ENCODE data around the gene MELTF.

MELTF gene

GRCh38 chr3:196985954-196986885 is 43.4 kb downstream of the MELTF start:
- no peaks in the 10 kb centered on the region for H3K9me3 ChIP-seq (ENCODE audit: low read depth, low read length)
- no peak for DNase-seq (ENCODE audit: low read depth, low spot score)
- TF ChIP-seq FOXP2 (optimal IDR thresholded peaks at IDR 0.05; ENCODE audit: control extremely low read depth, extremely low read length, insufficient read depth) (no peak), POLR2AphosphoS5 (IDR thresholded peaks at IDR 0.05; ENCODE audit: borderline replicate concordance, low read depth, low read length) (no peak)
- H3K27ac ChIP-seq: no peak overlapping the region
- H3K36me3 ChIP-seq (ENCODE audit: insufficient read depth, low read length): no peaks in the 10 kb centered on the region
- H3K4me3 ChIP-seq: no peak overlapping the region
- H3K9ac ChIP-seq (ENCODE audit: insufficient read length): no peak overlapping the region

DNA sequence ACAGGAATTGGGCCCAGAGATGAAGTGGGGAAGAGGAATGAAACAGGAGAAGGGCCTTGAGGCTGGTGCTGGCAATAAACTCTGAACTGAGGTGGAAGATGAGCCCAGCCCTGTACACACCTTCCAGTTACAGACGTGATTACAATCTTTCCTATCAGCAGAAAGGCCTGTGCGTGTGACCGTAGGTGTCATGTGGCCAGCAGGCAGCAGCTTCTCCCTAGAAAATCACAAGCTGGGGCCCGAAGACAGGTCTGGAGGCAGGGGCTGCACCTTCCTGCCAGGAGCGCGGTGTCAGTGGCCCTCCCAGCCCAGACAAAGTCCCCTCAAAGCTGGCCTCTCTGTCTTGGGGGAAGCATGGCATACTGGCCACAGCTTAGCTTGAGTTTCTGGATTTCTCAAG is 44.3 kb downstream of the MELTF start:
- H3K27ac ChIP-seq: no peak overlapping the region
- H3K9me3 ChIP-seq (ENCODE audit: low read depth, low read length): no peaks in the 10 kb centered on the region
- no peak overlapping the region for H3K4me3 ChIP-seq
- DNase-seq (ENCODE audit: low read depth, low spot score): no peak
- TF ChIP-seq FOXP2 (optimal IDR thresholded peaks at IDR 0.05; ENCODE audit: control extremely low read depth, extremely low read length, insufficient read depth) (no peak), POLR2AphosphoS5 (IDR thresholded peaks at IDR 0.05; ENCODE audit: borderline replicate concordance, low read depth, low read length) (no peak), EZH2 (IDR thresholded peaks at IDR 0.05) (no peak)
- H3K9ac ChIP-seq (ENCODE audit: insufficient read length): no peak overlapping the region
- no peaks in the 10 kb centered on the region for H3K36me3 ChIP-seq (ENCODE audit: insufficient read depth, low read length)

- Histone ChIP-seq H3K9me3 (ENCODE audit: low read depth, low read length) (no peaks in the 10 kb centered on the region), H3K36me3 (ENCODE audit: insufficient read depth, low read length) (no peaks in the 10 kb centered on the region), H3K27ac (no peak overlapping the region), H3K4me3 (no peak overlapping the region), H3K9ac (ENCODE audit: insufficient read length) (no peak overlapping the region)
- TF ChIP-seq FOXP2 (optimal IDR thresholded peaks at IDR 0.05; ENCODE audit: control extremely low read depth, extremely low read length, insufficient read depth) (no peak), POLR2AphosphoS5 (IDR thresholded peaks at IDR 0.05; ENCODE audit: borderline replicate concordance, low read depth, low read length) (no peak), EZH2 (IDR thresholded peaks at IDR 0.05) (no peak)
- DNase-seq (ENCODE audit: low read depth, low spot score): no peak
Observed at GRCh38 chr3:196983186-196983585, 46.4 kb downstream of the MELTF start.

- TF ChIP-seq EZH2 (IDR thresholded peaks at IDR 0.05): no peak
- no peak for TF ChIP-seq POLR2AphosphoS5 (IDR thresholded peaks at IDR 0.05; ENCODE audit: borderline replicate concordance, low read depth, low read length)
- TF ChIP-seq FOXP2 (optimal IDR thresholded peaks at IDR 0.05; ENCODE audit: control extremely low read depth, extremely low read length, insufficient read depth): no peak
- H3K27ac ChIP-seq: no peak overlapping the region
Observed at GRCh38 chr3:196981657-196982056, 48.0 kb downstream of the MELTF start.

DNA sequence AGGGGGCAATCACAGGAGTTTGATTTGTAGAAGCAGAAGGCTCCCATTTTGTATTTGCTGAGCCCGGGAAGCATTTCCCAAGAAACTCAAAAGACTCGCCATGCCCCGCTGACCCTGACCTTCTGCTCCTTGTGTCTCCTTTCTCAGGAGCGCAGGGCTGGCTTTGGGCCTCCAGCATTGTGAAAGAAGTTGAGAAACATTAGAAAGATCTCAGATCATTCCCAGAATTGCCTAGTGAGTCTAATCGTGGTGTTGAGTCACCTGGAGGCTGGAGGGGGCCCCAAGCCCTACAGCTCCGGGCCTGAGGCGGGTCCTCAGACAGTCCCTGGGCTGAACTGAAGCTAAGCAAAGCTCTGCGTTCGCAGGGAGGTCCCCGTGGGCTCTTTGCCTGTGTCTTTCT is 50.1 kb downstream of the MELTF start:
- DNase-seq (ENCODE audit: low read depth, low spot score): no peak
- Histone ChIP-seq H3K4me3 (no peak overlapping the region), H3K9ac (ENCODE audit: insufficient read length) (no peak overlapping the region), H3K36me3 (ENCODE audit: insufficient read depth, low read length) (no peaks in the 10 kb centered on the region), H3K9me3 (ENCODE audit: low read depth, low read length) (no peaks in the 10 kb centered on the region), H3K27ac (no peak overlapping the region)
- TF ChIP-seq POLR2AphosphoS5 (IDR thresholded peaks at IDR 0.05; ENCODE audit: borderline replicate concordance, low read depth, low read length): no peak
- TF ChIP-seq FOXP2 (optimal IDR thresholded peaks at IDR 0.05; ENCODE audit: control extremely low read depth, extremely low read length, insufficient read depth): no peak
- no peak for TF ChIP-seq EZH2 (IDR thresholded peaks at IDR 0.05)

More at GRCh38 chr3:196981657-196982056, 48.0 kb downstream of the MELTF start:
- Histone ChIP-seq H3K36me3 (ENCODE audit: insufficient read depth, low read length) (no peaks in the 10 kb centered on the region), H3K9ac (ENCODE audit: insufficient read length) (no peak overlapping the region), H3K9me3 (ENCODE audit: low read depth, low read length) (no peaks in the 10 kb centered on the region), H3K4me3 (no peak overlapping the region)
- DNase-seq (ENCODE audit: low read depth, low spot score): no peak

GRCh38 chr3:196976941-196977340 is 52.7 kb downstream of the MELTF start:
- no peaks in the 10 kb centered on the region for H3K9me3 ChIP-seq (ENCODE audit: low read depth, low read length)
- H3K9ac ChIP-seq (ENCODE audit: insufficient read length): no peak overlapping the region
- no peak overlapping the region for H3K27ac ChIP-seq
- no peak overlapping the region for H3K4me3 ChIP-seq
- TF ChIP-seq EZH2 (IDR thresholded peaks at IDR 0.05): no peak
- TF ChIP-seq POLR2AphosphoS5 (IDR thresholded peaks at IDR 0.05; ENCODE audit: borderline replicate concordance, low read depth, low read length): no peak
- H3K36me3 ChIP-seq (ENCODE audit: insufficient read depth, low read length): no peaks in the 10 kb centered on the region
- DNase-seq (ENCODE audit: low read depth, low spot score): no peak

- TF ChIP-seq EZH2 (IDR thresholded peaks at IDR 0.05) (no peak), FOXP2 (optimal IDR thresholded peaks at IDR 0.05; ENCODE audit: control extremely low read depth, extremely low read length, insufficient read depth) (no peak), POLR2AphosphoS5 (IDR thresholded peaks at IDR 0.05; ENCODE audit: borderline replicate concordance, low read depth, low read length) (no peak)
- Histone ChIP-seq H3K4me3 (no peak overlapping the region), H3K36me3 (ENCODE audit: insufficient read depth, low read length) (no peaks in the 10 kb centered on the region), H3K27ac (no peak overlapping the region), H3K9me3 (ENCODE audit: low read depth, low read length) (no peaks in the 10 kb centered on the region), H3K9ac (ENCODE audit: insufficient read length) (no peak overlapping the region)
- DNase-seq (ENCODE audit: low read depth, low spot score): no peak
Observed at GRCh38 chr3:196975349-196975748, 54.3 kb downstream of the MELTF start.

GRCh38 chr3:196974661-196975060 is 55.0 kb downstream of the MELTF start:
- Histone ChIP-seq H3K9ac (ENCODE audit: insufficient read length) (no peak overlapping the region), H3K4me3 (no peak overlapping the region), H3K36me3 (ENCODE audit: insufficient read depth, low read length) (no peaks in the 10 kb centered on the region), H3K9me3 (ENCODE audit: low read depth, low read length) (no peaks in the 10 kb centered on the region), H3K27ac (no peak overlapping the region)
- DNase-seq (ENCODE audit: low read depth, low spot score): no peak
- no peak for TF ChIP-seq EZH2 (IDR thresholded peaks at IDR 0.05)
- no peak for TF ChIP-seq POLR2AphosphoS5 (IDR thresholded peaks at IDR 0.05; ENCODE audit: borderline replicate concordance, low read depth, low read length)
- no peak for TF ChIP-seq FOXP2 (optimal IDR thresholded peaks at IDR 0.05; ENCODE audit: control extremely low read depth, extremely low read length, insufficient read depth)
